ENCODE measurements around the gene ERCC4. TPM values are rescaled to one million over a fixed set of nuclear protein-coding genes. Genes with fewer than 3 reads are reported as not detected.

Gene ERCC4
- total RNA-seq, 1 experiment from 2014 or later = 18.8 TPM

DNA sequence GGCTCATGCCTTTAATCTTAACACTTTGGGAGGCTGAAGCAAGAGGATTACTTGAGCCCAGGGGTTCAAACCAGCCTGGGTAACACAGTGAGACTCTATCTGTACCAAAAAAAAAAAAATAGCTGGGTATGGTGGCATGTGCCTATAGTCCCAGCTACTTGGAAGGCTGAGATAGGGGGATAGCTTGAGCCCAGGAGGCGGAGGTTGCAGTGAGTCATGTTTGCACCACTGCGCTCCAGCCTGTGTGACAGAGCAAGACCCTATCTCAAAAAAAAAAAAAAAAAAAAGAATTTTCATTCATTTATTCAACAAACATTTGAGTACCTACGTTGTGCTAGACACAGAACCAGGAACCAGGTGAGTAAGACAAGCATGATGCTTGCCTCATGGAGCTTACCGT, 77.6 kb downstream of the ERCC4 start:
- TF ChIP-seq, protein P1, sequence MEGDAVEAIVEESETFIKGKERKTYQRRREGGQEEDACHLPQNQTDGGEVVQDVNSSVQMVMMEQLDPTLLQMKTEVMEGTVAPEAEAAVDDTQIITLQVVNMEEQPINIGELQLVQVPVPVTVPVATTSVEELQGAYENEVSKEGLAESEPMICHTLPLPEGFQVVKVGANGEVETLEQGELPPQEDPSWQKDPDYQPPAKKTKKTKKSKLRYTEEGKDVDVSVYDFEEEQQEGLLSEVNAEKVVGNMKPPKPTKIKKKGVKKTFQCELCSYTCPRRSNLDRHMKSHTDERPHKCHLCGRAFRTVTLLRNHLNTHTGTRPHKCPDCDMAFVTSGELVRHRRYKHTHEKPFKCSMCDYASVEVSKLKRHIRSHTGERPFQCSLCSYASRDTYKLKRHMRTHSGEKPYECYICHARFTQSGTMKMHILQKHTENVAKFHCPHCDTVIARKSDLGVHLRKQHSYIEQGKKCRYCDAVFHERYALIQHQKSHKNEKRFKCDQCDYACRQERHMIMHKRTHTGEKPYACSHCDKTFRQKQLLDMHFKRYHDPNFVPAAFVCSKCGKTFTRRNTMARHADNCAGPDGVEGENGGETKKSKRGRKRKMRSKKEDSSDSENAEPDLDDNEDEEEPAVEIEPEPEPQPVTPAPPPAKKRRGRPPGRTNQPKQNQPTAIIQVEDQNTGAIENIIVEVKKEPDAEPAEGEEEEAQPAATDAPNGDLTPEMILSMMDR (conservative IDR thresholded peaks at IDR 0.05; ENCODE audit: low read depth, low read length) = no peak
- TF ChIP-seq EZH2 (IDR thresholded peaks at IDR 0.05; ENCODE audit: borderline replicate concordance, low read depth, low read length, poor library complexity, severe bottlenecking) = no peak
- Histone ChIP-seq H3K27me3 (replicated peaks; ENCODE audit: insufficient read depth, low read depth, low read length, poor library complexity) (no peaks in the 10 kb centered on the region), H3K27ac (ENCODE audit: low read depth, low read length, poor library complexity, severe bottlenecking) (no peak overlapping the region), H3K36me3 (ENCODE audit: insufficient read depth, low read length, poor library complexity, severe bottlenecking) (no peaks in the 10 kb centered on the region), H3K4me3 (ENCODE audit: low read depth, low read length, poor library complexity, severe bottlenecking) (no peak overlapping the region), H3K9me3 (ENCODE audit: low read depth, low read length, poor library complexity, severe bottlenecking) (no peaks in the 10 kb centered on the region), H3K4me1 (ENCODE audit: insufficient read depth, low read length, poor library complexity, severe bottlenecking) (no peaks in the 10 kb centered on the region)
- no TSS peak for BruUV-seq (replicated peaks)
- ChIA-PET CTCF (no interaction called here), POLR2A (ENCODE audit: low non-redundant PET) (no interaction called here)
- no peak for DNase-seq (ENCODE audit: low spot score)
- intact Hi-C loops (cut with micrococcal nuclease; ENCODE audit: unreplicated experiment) = no loop called here

DNA sequence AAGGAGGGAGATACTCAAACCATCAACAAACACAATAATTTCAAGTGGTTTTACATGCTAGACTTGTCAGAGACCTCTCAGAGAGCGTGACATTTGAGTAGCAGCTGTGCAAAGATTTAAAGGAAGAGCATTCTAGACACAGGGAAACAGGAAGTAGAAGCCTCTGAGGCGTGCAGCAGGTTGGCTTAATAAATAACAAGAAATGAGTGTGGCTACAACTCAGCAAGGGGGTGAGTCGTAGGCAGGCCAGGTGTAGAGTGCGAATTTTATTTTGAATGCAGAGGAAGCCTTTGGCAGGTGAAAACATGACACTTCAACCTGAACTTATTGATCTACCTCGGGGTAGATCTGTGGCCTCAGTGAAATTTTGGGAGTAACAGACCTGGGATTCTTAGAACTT, 78.0 kb downstream of the ERCC4 start:
- Histone ChIP-seq H3K36me3 (ENCODE audit: insufficient read depth, low read length, poor library complexity, severe bottlenecking) (no peaks in the 10 kb centered on the region), H3K4me1 (ENCODE audit: insufficient read depth, low read length, poor library complexity, severe bottlenecking) (no peaks in the 10 kb centered on the region), H3K4me3 (ENCODE audit: low read depth, low read length, poor library complexity, severe bottlenecking) (no peak overlapping the region), H3K9me3 (ENCODE audit: low read depth, low read length, poor library complexity, severe bottlenecking) (no peaks in the 10 kb centered on the region), H3K27ac (ENCODE audit: low read depth, low read length, poor library complexity, severe bottlenecking) (no peak overlapping the region), H3K27me3 (replicated peaks; ENCODE audit: insufficient read depth, low read depth, low read length, poor library complexity) (no peaks in the 10 kb centered on the region)
- peak; percentile 11 for DNase-seq (ENCODE audit: low spot score)
- no TSS peak for BruUV-seq (replicated peaks)
- ChIA-PET POLR2A (ENCODE audit: low non-redundant PET) (no interaction called here), CTCF (no interaction called here)
- intact Hi-C loops (cut with micrococcal nuclease; ENCODE audit: unreplicated experiment) = no loop called here
- TF ChIP-seq EZH2 (IDR thresholded peaks at IDR 0.05; ENCODE audit: borderline replicate concordance, low read depth, low read length, poor library complexity, severe bottlenecking) = no peak
- TF ChIP-seq, protein P1 (conservative IDR thresholded peaks at IDR 0.05; ENCODE audit: low read depth, low read length) = no peak

DNA sequence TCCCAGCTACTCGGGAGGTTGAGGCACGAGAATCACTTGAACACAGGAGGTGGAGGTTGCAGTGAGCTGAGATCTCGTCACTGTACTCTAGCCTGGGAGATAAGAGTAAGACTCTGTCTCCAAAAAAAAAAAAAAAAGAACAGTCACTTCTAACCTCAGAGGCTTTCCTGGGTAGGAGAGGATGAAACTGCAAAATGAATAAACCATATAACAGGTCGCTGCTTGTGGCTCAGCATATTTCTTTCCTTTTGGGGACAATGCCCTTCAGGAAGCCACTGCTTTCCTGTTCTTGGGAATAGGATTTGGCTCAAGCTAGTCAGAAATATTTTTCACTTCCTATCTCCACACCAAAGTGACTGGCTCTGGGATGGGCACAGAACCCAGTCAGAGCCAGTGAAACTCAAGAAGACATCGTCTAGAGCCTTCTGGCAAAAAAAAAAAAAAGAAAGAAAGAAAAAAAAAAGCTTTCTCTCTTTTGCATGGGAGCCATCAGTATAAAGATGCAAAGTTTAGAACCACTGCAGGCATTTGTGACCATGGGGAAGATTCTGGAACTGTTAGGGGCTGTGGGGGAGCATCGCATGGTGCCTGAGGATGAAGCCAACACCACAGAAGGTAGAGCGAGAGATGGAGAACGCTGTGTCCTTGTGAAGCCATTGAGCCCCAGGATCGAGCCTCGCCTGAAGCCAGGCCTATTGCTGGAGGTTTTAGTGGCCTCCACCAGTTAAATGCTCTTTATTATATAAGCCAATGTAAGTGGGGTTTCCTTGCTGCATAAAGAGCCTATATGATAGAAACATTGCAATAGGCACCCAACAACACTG, 79.3 kb downstream of the ERCC4 start:
- Histone ChIP-seq H3K4me1 (ENCODE audit: insufficient read depth, low read length, poor library complexity, severe bottlenecking) (peaks cover 6% of the 10 kb centered on the region), H3K27ac (ENCODE audit: low read depth, low read length, poor library complexity, severe bottlenecking) (no peak overlapping the region), H3K9me3 (ENCODE audit: low read depth, low read length, poor library complexity, severe bottlenecking) (no peaks in the 10 kb centered on the region), H3K27me3 (replicated peaks; ENCODE audit: insufficient read depth, low read depth, low read length, poor library complexity) (no peaks in the 10 kb centered on the region), H3K4me3 (ENCODE audit: low read depth, low read length, poor library complexity, severe bottlenecking) (no peak overlapping the region), H3K36me3 (ENCODE audit: insufficient read depth, low read length, poor library complexity, severe bottlenecking) (no peaks in the 10 kb centered on the region)
- ChIA-PET CTCF (no interaction called here), POLR2A (ENCODE audit: low non-redundant PET) (no interaction called here)
- no peak for DNase-seq (ENCODE audit: low spot score)
- TF ChIP-seq, protein P1 (conservative IDR thresholded peaks at IDR 0.05; ENCODE audit: low read depth, low read length) = no peak
- no peak for TF ChIP-seq EZH2 (IDR thresholded peaks at IDR 0.05; ENCODE audit: borderline replicate concordance, low read depth, low read length, poor library complexity, severe bottlenecking)
- intact Hi-C loops (cut with micrococcal nuclease; ENCODE audit: unreplicated experiment) = no loop called here
- no TSS peak for BruUV-seq (replicated peaks)

All from A673 (cell line).